Osteoblast (primary cell): ENCODE data around the gene SLC39A7. TPM values are rescaled to one million over a fixed set of nuclear protein-coding genes. Genes with fewer than 3 reads are reported as not detected.
A peak's percentile ranks its signal among the peaks of the same experiment; 100 is the strongest.

ENCODE experiments used
- DNase-seq: peaks from one replicate; pipeline ENCODE4 v3.0.0; 2011; ENCODE audit warnings: low spot score, mixed read lengths; ENCODE audit not compliant: insufficient read length; ENCODE audit errors: missing footprints
- H2AFZ ChIP-seq: 2 replicates; pipeline ENCODE4 v1.6.0; 2011; ENCODE audit warnings: mild to moderate bottlenecking, low read length
- H3K27ac ChIP-seq: 2 replicates; pipeline ENCODE4 v1.5.1; 2011; ENCODE audit warnings: mild to moderate bottlenecking, low read depth, low read length, moderate library complexity
- H3K27me3 ChIP-seq: 2 replicates; pipeline ENCODE4 v1.6.0; 2012; ENCODE audit warnings: mild to moderate bottlenecking, control low read depth, inconsistent platforms, low read length, moderate library complexity; ENCODE audit not compliant: insufficient read depth
- H3K36me3 ChIP-seq: 2 replicates; pipeline ENCODE4 v1.5.1; 2011; ENCODE audit warnings: mild to moderate bottlenecking, low read length, control low read depth, moderate library complexity; ENCODE audit not compliant: insufficient read depth
- H3K4me1 ChIP-seq: 2 replicates; pipeline ENCODE4 v1.5.1; 2011; ENCODE audit warnings: mild to moderate bottlenecking, low read length, control low read depth, moderate library complexity; ENCODE audit not compliant: insufficient read depth
- H3K4me2 ChIP-seq: 2 replicates; pipeline ENCODE4 v1.6.0; 2011; ENCODE audit warnings: mild to moderate bottlenecking, low read length; ENCODE audit not compliant: insufficient read depth
- H3K4me3 ChIP-seq: fragments of 200-600 bp; sonication (generic); 3 replicates; pipeline ENCODE4 v1.5.1; 2012; ENCODE audit warnings: mild to moderate bottlenecking, low read length, inconsistent platforms; ENCODE audit not compliant: insufficient read depth
- H3K79me2 ChIP-seq: 2 replicates; pipeline ENCODE4 v1.6.0; 2012; ENCODE audit warnings: mild to moderate bottlenecking, low read length, control low read depth, inconsistent platforms; ENCODE audit not compliant: insufficient read depth
- H3K9me3 ChIP-seq: 2 replicates; pipeline ENCODE4 v1.5.1; 2011; ENCODE audit warnings: low read depth, low read length, control low read depth
- H4K20me1 ChIP-seq: 2 replicates; pipeline ENCODE4 v1.6.0; 2012; ENCODE audit warnings: mild to moderate bottlenecking, low read length, control low read depth; ENCODE audit not compliant: insufficient read depth
- CTCF ChIP-seq: IDR thresholded peaks from 2 replicates; pipeline ENCODE4 v1.5.1; 2011; ENCODE audit warnings: mild to moderate bottlenecking, low read depth, low read length, moderate library complexity; ENCODE audit errors: extremely low read depth
- total RNA-seq: library from RNA; depleted of rRNA; stranded (reverse); fragments of >200 nt; gene quantifications from 2 replicates; pipeline ENCODE4 v1.2.3, GENCODE V29; 2012

SLC39A7 gene
- total RNA-seq, 1 donor, result 108 TPM

GRCh38 chr6:33194431-33194979, 6.2 kb upstream of the SLC39A7 start:
- H3K4me3 ChIP-seq, result no peak overlapping the region
- H3K27ac ChIP-seq, result no peak overlapping the region
- no peak for TF ChIP-seq CTCF
- H2AFZ ChIP-seq, result no peak overlapping the region
- H4K20me1 ChIP-seq, result peaks cover 44% of the 10 kb centered on the region
- no peak overlapping the region for H3K4me2 ChIP-seq
- peaks cover 23% of the 10 kb centered on the region for H3K79me2 ChIP-seq
- H3K27me3 ChIP-seq, result peaks cover 31% of the 10 kb centered on the region
- no peak for DNase-seq
- H3K4me1 ChIP-seq, result peaks cover 12% of the 10 kb centered on the region
- H3K36me3 ChIP-seq, result peaks cover 34% of the 10 kb centered on the region
- H3K9me3 ChIP-seq, result no peaks in the 10 kb centered on the region

GRCh38 chr6:33195304-33196165, 5.1 kb upstream of the SLC39A7 start:
- H3K27ac ChIP-seq, result no peak overlapping the region
- H3K79me2 ChIP-seq, result peaks cover 32% of the 10 kb centered on the region
- peaks cover 34% of the 10 kb centered on the region for H3K36me3 ChIP-seq
- peaks cover 24% of the 10 kb centered on the region for H3K27me3 ChIP-seq
- peaks cover 15% of the 10 kb centered on the region for H3K4me1 ChIP-seq
- H3K9me3 ChIP-seq, result no peaks in the 10 kb centered on the region
- no peak for DNase-seq
- no peak overlapping the region for H2AFZ ChIP-seq
- no peak overlapping the region for H3K4me3 ChIP-seq
- H3K4me2 ChIP-seq, result no peak overlapping the region
- peaks cover 48% of the 10 kb centered on the region for H4K20me1 ChIP-seq
- no peak for TF ChIP-seq CTCF

GRCh38 chr6:33197431-33198048, 3.1 kb upstream of the SLC39A7 start:
- peaks cover 55% of the 10 kb centered on the region for H4K20me1 ChIP-seq
- H3K27ac ChIP-seq, result no peak overlapping the region
- no peak overlapping the region for H3K4me3 ChIP-seq
- H2AFZ ChIP-seq, result no peak overlapping the region
- peaks cover 46% of the 10 kb centered on the region for H3K36me3 ChIP-seq
- peaks cover 50% of the 10 kb centered on the region for H3K79me2 ChIP-seq
- peaks cover 5% of the 10 kb centered on the region for H3K27me3 ChIP-seq
- peak; percentile 82 for TF ChIP-seq CTCF
- no peak overlapping the region for H3K4me2 ChIP-seq
- H3K4me1 ChIP-seq, result peaks cover 26% of the 10 kb centered on the region
- peak; percentile 98 for DNase-seq
- no peaks in the 10 kb centered on the region for H3K9me3 ChIP-seq
